Fibroblast of villous mesenchyme (primary cell): ENCODE data around the gene MEMO1. TPM values are rescaled to one million over a fixed set of nuclear protein-coding genes. Genes with fewer than 3 reads are reported as not detected.

Experiments used
- DNase-seq: peaks from one replicate; pipeline ENCODE4 v3.0.0-alpha.2; 2010; ENCODE audit warnings: low read depth
- H3K4me3 ChIP-seq: 2 replicates; pipeline ENCODE4 v1.5.1; 2011; ENCODE audit warnings: low read depth, mild to moderate bottlenecking, low read length
- CTCF ChIP-seq: IDR thresholded peaks from 2 replicates; pipeline ENCODE4 v1.5.1; 2012; ENCODE audit warnings: low read depth, mild to moderate bottlenecking, low read length; ENCODE audit not compliant: insufficient read depth
- total RNA-seq: library from RNA; depleted of rRNA; stranded (reverse); fragments of >200 nt; gene quantifications from 2 replicates; pipeline ENCODE4 v1.2.3, GENCODE V29; 2012

MEMO1 gene
- total RNA-seq, 1 donor, result 47.1 TPM

GRCh38 chr2:32003791-32004190 lies 7.0 kb downstream of the MEMO1 start:
- H3K4me3 ChIP-seq, result no peak overlapping the region
- no peak for DNase-seq
- TF ChIP-seq CTCF, result no peak

- TF ChIP-seq CTCF, result no peak
- DNase-seq, result no peak
- no peak overlapping the region for H3K4me3 ChIP-seq
Measured at GRCh38 chr2:32002406-32002805, 8.4 kb downstream of the MEMO1 start.

GRCh38 chr2:31999438-31999837 lies 11.4 kb downstream of the MEMO1 start:
- DNase-seq, result no peak
- H3K4me3 ChIP-seq, result no peak overlapping the region
- TF ChIP-seq CTCF, result no peak

- no peak for DNase-seq
- TF ChIP-seq CTCF, result no peak
- H3K4me3 ChIP-seq, result no peak overlapping the region
Measured at GRCh38 chr2:31998731-31999383, 12.0 kb downstream of the MEMO1 start.

GRCh38 chr2:31997653-31998052 lies 13.2 kb downstream of the MEMO1 start:
- H3K4me3 ChIP-seq, result no peak overlapping the region
- no peak for TF ChIP-seq CTCF
- peak; percentile 33 for DNase-seq

GRCh38 chr2:31996571-31997150 lies 14.1 kb downstream of the MEMO1 start:
- H3K4me3 ChIP-seq, result no peak overlapping the region
- no peak for TF ChIP-seq CTCF
- no peak for DNase-seq

- no peak for TF ChIP-seq CTCF
- DNase-seq, result no peak
- no peak overlapping the region for H3K4me3 ChIP-seq
Measured at GRCh38 chr2:31992934-31993333, 17.9 kb downstream of the MEMO1 start.
